Uterus (tissue), 4 donors: ENCODE results near the gene SH3GL2. TPM values are rescaled to one million over a fixed set of nuclear protein-coding genes. Genes with fewer than 3 reads are reported as not detected.

Source experiments
- DNase-seq, 2 donors: peaks; one replicate each; pipeline ENCODE4 v3.0.0-alpha.2; 2019 to 2020
- H3K27ac ChIP-seq, 2 donors: fragments of 200-600 bp; sonication (generic); 1 replicate in 1 of 2; 2 replicates in 1 of 2; pipeline ENCODE4 v1.5.1; 2016 to 2018
- H3K27me3 ChIP-seq, 2 donors: fragments of 200-600 bp; sonication (generic); one replicate each; pipeline ENCODE4 v1.5.1; 2018 to 2019; ENCODE audit warnings: control low read depth in 1 of 2
- H3K36me3 ChIP-seq, 2 donors: fragments of 200-600 bp; sonication (generic); one replicate each; pipeline ENCODE4 v1.5.1; 2019; ENCODE audit warnings: control low read depth in 1 of 2
- H3K4me1 ChIP-seq, 2 donors: fragments of 200-600 bp; sonication (generic); one replicate each; pipeline ENCODE4 v1.5.1; 2018 to 2019; ENCODE audit warnings: control low read depth in 1 of 2
- H3K4me3 ChIP-seq, 2 donors: fragments of 200-600 bp; sonication (generic); 1 replicate in 1 of 2; 2 replicates in 1 of 2; pipeline ENCODE4 v1.5.1; 2018 to 2019; ENCODE audit warnings: mild to moderate bottlenecking in 1 of 2
- H3K9me3 ChIP-seq, 2 donors: fragments of 200-600 bp; sonication (generic); one replicate each; pipeline ENCODE4 v1.5.1; 2019; ENCODE audit warnings: control low read depth in 1 of 2
- CTCF ChIP-seq, 4 experiments: fragments of 200-600 bp in 2 of 4; fragments of 450-650 bp in 2 of 4; sonication (generic) in 2 of 4; IDR thresholded peaks; one replicate each; pipeline ENCODE4 v1.5.1; 2016 to 2019; ENCODE audit warnings: antibody characterized with exemption in 4 of 4, mild to moderate bottlenecking in 2 of 4, moderate library complexity in 1 of 4
- POLR2A ChIP-seq, 2 donors: fragments of 450-650 bp; IDR thresholded peaks; one replicate each; pipeline ENCODE4 v1.6.1; 2016; ENCODE audit warnings: antibody characterized with exemption in 2 of 2, mild to moderate bottlenecking in 1 of 2, moderate library complexity in 1 of 2
- intact Hi-C: fragments of 100-400 bp; cut with DNase I; formaldehyde crosslinking; loops from one replicate; pipeline ENCODE4 v1.15.1; 2023; ENCODE audit warnings: low total_unique reads
- total RNA-seq, 4 donors: library from RNA; depleted of rRNA in 3 of 4; stranded (reverse); fragments of >200 nt in 3 of 4; gene quantifications; one replicate each; pipeline versions ENCODE4 v1.1.0 to v1.2.4, GENCODE V29; 2014 to 2023
- donor health status: DM: yes; HTN: yes; CAD: no.

SH3GL2 gene
- total RNA-seq, 4 donors from 2014 or later: 2.4 to 7.0 (median 2.4) TPM; not detected in 1

GRCh38 chr9:17660158-17660557 is 81.3 kb downstream of the SH3GL2 start:
- Histone ChIP-seq H3K27ac (no peak overlapping the region), H3K27me3 (no peaks in the 10 kb centered on the region), H3K4me3 (no peak overlapping the region), H3K9me3 (no peaks in the 10 kb centered on the region), H3K4me1 (no peaks in the 10 kb centered on the region), H3K36me3 (no peaks in the 10 kb centered on the region)
- DNase-seq: no peak
- TF ChIP-seq POLR2A (IDR thresholded peaks at IDR 0.05) (no peak), CTCF (IDR thresholded peaks at IDR 0.05) (no peak)
- intact Hi-C loops: no loop called here

GRCh38 chr9:17665450-17665849 is 86.6 kb downstream of the SH3GL2 start:
- Histone ChIP-seq H3K27me3 (no peaks in the 10 kb centered on the region), H3K36me3 (peaks cover 0 to 2% of the 10 kb centered on the region in 2 donors), H3K27ac (no peak overlapping the region), H3K4me3 (no peak overlapping the region), H3K9me3 (no peaks in the 10 kb centered on the region), H3K4me1 (no peaks in the 10 kb centered on the region)
- intact Hi-C loops: no loop called here
- no peak for DNase-seq
- TF ChIP-seq CTCF (IDR thresholded peaks at IDR 0.05) (no peak), POLR2A (IDR thresholded peaks at IDR 0.05) (no peak)

DNA sequence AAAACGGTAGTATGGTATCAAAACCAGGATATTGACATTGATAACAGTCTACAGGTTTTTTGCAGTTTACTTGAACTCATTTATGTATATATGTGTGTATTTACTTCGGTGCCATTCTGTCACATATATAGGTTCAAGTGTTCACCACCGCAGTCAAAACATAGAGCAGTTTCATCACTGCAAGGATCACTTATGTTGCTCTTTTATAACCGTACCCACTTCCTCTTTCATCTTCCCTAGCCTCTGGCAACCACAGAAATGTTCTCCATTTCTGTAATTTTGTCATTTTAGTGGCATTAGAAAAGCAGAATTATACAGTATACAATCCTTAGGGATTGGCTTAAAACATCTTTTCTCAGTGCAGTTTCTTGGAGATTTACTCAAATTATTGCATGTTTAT is 90.3 kb downstream of the SH3GL2 start:
- Histone ChIP-seq H3K27ac (no peak overlapping the region), H3K27me3 (no peaks in the 10 kb centered on the region), H3K4me1 (no peaks in the 10 kb centered on the region), H3K36me3 (peaks cover 0 to 2% of the 10 kb centered on the region in 2 donors), H3K4me3 (no peak overlapping the region), H3K9me3 (no peaks in the 10 kb centered on the region)
- no peak for DNase-seq
- intact Hi-C loops: no loop called here
- TF ChIP-seq POLR2A (IDR thresholded peaks at IDR 0.05) (no peak), CTCF (IDR thresholded peaks at IDR 0.05) (no peak)

DNA sequence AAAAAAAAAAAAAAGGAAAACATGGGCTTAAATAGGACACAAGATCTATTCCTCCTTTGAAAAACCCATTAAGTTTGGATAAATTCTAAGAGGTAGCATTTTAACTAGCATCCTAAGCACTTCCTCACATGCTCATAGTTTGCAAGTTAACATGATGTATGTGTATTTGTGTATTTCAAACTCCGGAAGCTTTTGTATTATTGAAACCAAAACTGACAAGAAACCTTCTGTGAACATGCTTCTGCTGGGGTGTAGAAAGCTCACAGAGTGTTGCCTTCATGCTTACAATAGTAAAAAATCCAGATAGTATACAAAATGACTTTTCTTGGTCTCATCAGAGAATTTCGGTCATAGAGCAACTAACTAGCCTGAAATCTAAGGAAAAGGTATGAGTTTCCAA is 103.8 kb downstream of the SH3GL2 start:
- no peak for DNase-seq
- intact Hi-C loops: no loop called here
- H3K9me3 ChIP-seq: no peaks in the 10 kb centered on the region
- H3K4me3 ChIP-seq: no peak overlapping the region
- H3K27ac ChIP-seq: no peak overlapping the region
- no peaks in the 10 kb centered on the region for H3K27me3 ChIP-seq
- TF ChIP-seq CTCF (IDR thresholded peaks at IDR 0.05): no peak
- TF ChIP-seq POLR2A (IDR thresholded peaks at IDR 0.05): no peak
- H3K36me3 ChIP-seq: no peaks in the 10 kb centered on the region
- no peaks in the 10 kb centered on the region for H3K4me1 ChIP-seq

GRCh38 chr9:17688834-17689233 is 110.0 kb downstream of the SH3GL2 start:
- DNase-seq: no peak
- intact Hi-C loops: no loop called here
- Histone ChIP-seq H3K4me3 (no peak overlapping the region), H3K27me3 (no peaks in the 10 kb centered on the region), H3K27ac (no peak overlapping the region), H3K4me1 (no peaks in the 10 kb centered on the region), H3K9me3 (no peaks in the 10 kb centered on the region), H3K36me3 (no peaks in the 10 kb centered on the region)
- TF ChIP-seq POLR2A (IDR thresholded peaks at IDR 0.05): no peak
- TF ChIP-seq CTCF (IDR thresholded peaks at IDR 0.05): no peak
